HCT116 (cell line): ENCODE data around the gene SYCP3. TPM values are rescaled to one million over a fixed set of nuclear protein-coding genes. Genes with fewer than 3 reads are reported as not detected.

ENCODE experiments used
- ATAC-seq: fragments of 200-7000 bp; cut with Tn5 transposase; 2 replicates; pipeline ENCODE4 v1.9.1; 2020; ENCODE audit warnings: mild to moderate bottlenecking, moderate library complexity
- BruUV-seq: library from RNA; stranded (reverse); fragments of 400-500 nt; replicated peaks from 2 replicates; lab custom pipeline; 2021; lab: Mats Ljungman, UMichigan
- CTCF ChIA-PET: fragments of 300-600 bp; sonication (Branson Sonifier 250); formaldehyde crosslinking; loops from one replicate; lab custom pipeline; 2021; ENCODE audit warnings: antibody characterized with exemption; lab: Charles Lee
- POLR2A ChIA-PET: fragments of 300-600, 350-600 bp; sonication (Branson Sonifier 250); formaldehyde crosslinking; loops from one replicate; lab custom pipeline; 2021; ENCODE audit warnings: antibody characterized with exemption; lab: Charles Lee
- RAD21 ChIA-PET, 2 experiments: fragments of 300-600 bp; sonication (Branson Sonifier 250); formaldehyde crosslinking; loops; one replicate each; lab custom pipeline; 2023; ENCODE audit warnings: low total read pairs in 2 of 2; ENCODE audit not compliant: uncharacterized antibody in 2 of 2, unreplicated experiment in 2 of 2, low non-redundant PET in 1 of 2; lab: Charles Lee
- DNase-seq: peaks from one replicate; pipeline ENCODE4 v3.0.0-alpha.2; 2010; ENCODE audit warnings: low read depth, low spot score
- H2AFZ ChIP-seq: fragments of 200-600 bp; shearing (Covaris generic), sonication (generic); 2 replicates; pipeline ENCODE4 v1.6.1; 2017; ENCODE audit warnings: low read depth, mixed run types, mixed read lengths, antibody characterized with exemption, low read length; ENCODE audit not compliant: poor library complexity, severe bottlenecking
- H3K27ac ChIP-seq: 2 replicates; pipeline ENCODE4 v1.5.1; 2012; ENCODE audit warnings: low read depth, low read length
- H3K27me3 ChIP-seq: fragments of 200-600 bp; sonication (generic); 2 replicates; pipeline ENCODE4 v1.6.1; 2016; ENCODE audit warnings: mixed run types, low read length, mixed read lengths; ENCODE audit not compliant: insufficient read depth
- H3K36me3 ChIP-seq, 2 experiments: fragments of 200-500 bp in 1 of 2; fragments of 200-600 bp in 1 of 2; sonication (Bioruptor generic) in 1 of 2; sonication (generic) in 1 of 2; 2 replicates each; pipeline versions ENCODE4 v1.5.1 to v1.6.1; 2014 to 2016; ENCODE audit warnings: low read length in 2 of 2, inconsistent platforms in 1 of 2, mixed read lengths in 1 of 2, mixed run types in 1 of 2; ENCODE audit not compliant: insufficient read depth in 2 of 2, control insufficient read depth in 1 of 2
- H3K4me1 ChIP-seq, 2 experiments: fragments of 200-600 bp in 1 of 2; sonication (generic) in 1 of 2; 2 replicates each; pipeline versions ENCODE4 v1.5.1 to v1.6.1; 2012 to 2017; ENCODE audit warnings: low read length in 2 of 2, inconsistent platforms in 1 of 2, mild to moderate bottlenecking in 1 of 2, mixed read lengths in 1 of 2, mixed run types in 1 of 2, moderate library complexity in 1 of 2; ENCODE audit not compliant: insufficient read depth in 2 of 2, control insufficient read depth in 1 of 2
- H3K4me2 ChIP-seq: fragments of 200-600 bp; sonication (generic); 2 replicates; pipeline ENCODE4 v1.6.1; 2017; ENCODE audit warnings: mixed run types, low read length, mixed read lengths
- H3K4me3 ChIP-seq, 2 experiments: fragments of 200-600 bp in 1 of 2; sonication (generic) in 1 of 2; replicated peaks in 1 of 2; 2 replicates each; pipeline ENCODE4 v1.5.1; 2011 to 2016; ENCODE audit warnings: low read length in 2 of 2, control low read depth in 1 of 2, low read depth in 1 of 2, mild to moderate bottlenecking in 1 of 2, mixed read lengths in 1 of 2, mixed run types in 1 of 2
- H3K79me2 ChIP-seq: fragments of 200-600 bp; sonication (generic); 2 replicates; pipeline ENCODE4 v1.6.1; 2017; ENCODE audit warnings: mild to moderate bottlenecking, mixed run types, low read length, moderate library complexity, mixed read lengths; ENCODE audit not compliant: insufficient read depth
- H3K9ac ChIP-seq: fragments of 200-600 bp; sonication (generic); 2 replicates; pipeline ENCODE4 v1.6.1; 2016; ENCODE audit warnings: low read length, mixed read lengths
- H3K9me2 ChIP-seq: fragments of 200-600 bp; sonication (generic), shearing (Covaris generic); 2 replicates; pipeline ENCODE4 v1.6.1; 2017; ENCODE audit warnings: mixed run types, mild to moderate bottlenecking, moderate library complexity; ENCODE audit not compliant: insufficient read depth
- H3K9me3 ChIP-seq, 2 experiments: fragments of 200-500 bp in 1 of 2; fragments of 200-600 bp in 1 of 2; sonication (Bioruptor generic) in 1 of 2; sonication (generic) in 1 of 2; 2 replicates each; pipeline ENCODE4 v1.6.1; 2014 to 2017; ENCODE audit warnings: low read length in 2 of 2, mixed read lengths in 2 of 2, inconsistent platforms in 1 of 2, low read depth in 1 of 2, mild to moderate bottlenecking in 1 of 2, mixed run types in 1 of 2, moderate library complexity in 1 of 2; ENCODE audit not compliant: control insufficient read depth in 1 of 2, insufficient read depth in 1 of 2
- H4K20me1 ChIP-seq: fragments of 200-600 bp; sonication (generic), shearing (Covaris generic); 2 replicates; pipeline ENCODE4 v1.6.1; 2017; ENCODE audit warnings: mixed run types, mild to moderate bottlenecking, moderate library complexity; ENCODE audit not compliant: insufficient read depth
- CBX3 ChIP-seq: IDR thresholded peaks from 2 replicates; pipeline ENCODE4 v1.6.1; 2012; ENCODE audit warnings: low read depth
- CEBPB ChIP-seq: IDR thresholded peaks from 2 replicates; pipeline ENCODE4 v1.6.1; 2012; ENCODE audit warnings: low read depth
- CTCF ChIP-seq, 3 experiments: fragments of 200-600 bp in 1 of 3; sonication (generic) in 1 of 3; IDR thresholded peaks in 2 of 3; conservative IDR thresholded peaks in 1 of 3; 2 replicates each; pipeline ENCODE4 v1.5.1; 2012 to 2017; ENCODE audit warnings: low read depth in 2 of 3, low read length in 2 of 3, antibody characterized with exemption in 1 of 3, borderline replicate concordance in 1 of 3, control low read depth in 1 of 3, mild to moderate bottlenecking in 1 of 3, mixed read lengths in 1 of 3, mixed run types in 1 of 3, moderate library complexity in 1 of 3; ENCODE audit not compliant: insufficient read depth in 1 of 3
- EZH2 ChIP-seq: fragments of 200-600 bp; sonication (generic); IDR thresholded peaks from 2 replicates; pipeline ENCODE4 v1.6.1; 2017; ENCODE audit warnings: antibody characterized with exemption, mixed run types
- EZH2phosphoT487 ChIP-seq: fragments of 200-600 bp; IDR thresholded peaks from 2 replicates; pipeline ENCODE4 v1.6.1; 2018; ENCODE audit warnings: antibody characterized with exemption, borderline replicate concordance
- JUND ChIP-seq: IDR thresholded peaks from 2 replicates; pipeline ENCODE4 v1.6.1; 2012
- POLR2A ChIP-seq: IDR thresholded peaks from 2 replicates; pipeline ENCODE4 v1.7.0; 2011; ENCODE audit warnings: borderline replicate concordance; ENCODE audit not compliant: insufficient read depth, insufficient read length; ENCODE audit errors: extremely low read depth
- POLR2AphosphoS5 ChIP-seq: IDR thresholded peaks from 2 replicates; pipeline ENCODE4 v1.6.1; 2011; ENCODE audit warnings: mild to moderate bottlenecking, low read depth, low read length, moderate library complexity
- RAD21 ChIP-seq: IDR thresholded peaks from 2 replicates; pipeline ENCODE4 v1.6.1; 2012; ENCODE audit warnings: low read depth, mild to moderate bottlenecking
- SP1 ChIP-seq: IDR thresholded peaks from 2 replicates; pipeline ENCODE4 v1.6.1; 2012; ENCODE audit warnings: low read depth
- SRF ChIP-seq: IDR thresholded peaks from 2 replicates; pipeline ENCODE4 v1.6.1; 2012; ENCODE audit warnings: low read depth
- TCF7L2 ChIP-seq: IDR thresholded peaks from 2 replicates; pipeline ENCODE4 v1.7.0; 2011; ENCODE audit warnings: borderline replicate concordance, inconsistent platforms; ENCODE audit not compliant: insufficient read depth, insufficient read length; ENCODE audit errors: extremely low read depth
- YY1 ChIP-seq: IDR thresholded peaks from 2 replicates; pipeline ENCODE4 v1.6.1; 2011; ENCODE audit warnings: low read length, low read depth, moderate library complexity, mild to moderate bottlenecking; ENCODE audit not compliant: insufficient replicate concordance; ENCODE audit errors: extremely low read depth
- ZNF274 ChIP-seq: fragments of 200-500 bp; sonication (Bioruptor generic); IDR thresholded peaks from 2 replicates; pipeline ENCODE4 v1.6.1; 2014; ENCODE audit warnings: mild to moderate bottlenecking, low read depth, low read length, inconsistent platforms
- intact Hi-C: fragments of 100-400 bp; cut with micrococcal nuclease; formaldehyde crosslinking; loops from 2 replicates; pipeline ENCODE4 v1.10.0; 2022
- total RNA-seq: library from RNA; stranded (reverse); gene quantifications from one replicate; pipeline ENCODE4 v1.2.1, GENCODE V29; 2021; ENCODE audit not compliant: unreplicated experiment
- TF ChIP-seq, protein P1 (sequence below): IDR thresholded peaks from 2 replicates; pipeline ENCODE4 v1.6.1; 2012
- TF ChIP-seq, protein P2 (sequence below): IDR thresholded peaks from 2 replicates; pipeline ENCODE4 v1.6.1; 2012
- TF ChIP-seq, protein P3 (sequence below): IDR thresholded peaks from 2 replicates; pipeline ENCODE4 v1.6.1; 2012; ENCODE audit warnings: low read depth
- TF ChIP-seq, protein P4 (sequence below): IDR thresholded peaks from 2 replicates; pipeline ENCODE4 v1.6.1; 2011; ENCODE audit warnings: mild to moderate bottlenecking, low read length, moderate library complexity; ENCODE audit not compliant: insufficient replicate concordance; ENCODE audit errors: extremely low read depth

SYCP3 gene
- total RNA-seq, 1 experiment from 2014 or later, result not detected

- BruUV-seq, result no TSS peak
- no peaks in the 10 kb centered on the region for H3K9me3 ChIP-seq
- H3K27me3 ChIP-seq, result no peaks in the 10 kb centered on the region
- H2AFZ ChIP-seq, result no peak overlapping the region
- H3K36me3 ChIP-seq, result no peaks in the 10 kb centered on the region
- ChIA-PET POLR2A (no interaction called here), RAD21 (no interaction called here), CTCF (interaction anchor here (0.6 kb wide), 1 partner anchor 10 kb away, joined by 3 read pairs; no protein-coding TSS in a partner anchor)
- H3K79me2 ChIP-seq, result peaks cover 52% of the 10 kb centered on the region
- H3K9me2 ChIP-seq, result no peaks in the 10 kb centered on the region
- peak overlapping the region; percentile 81 for H3K27ac ChIP-seq
- intact Hi-C loops, result no loop called here
- H4K20me1 ChIP-seq, result no peaks in the 10 kb centered on the region
- H3K4me1 ChIP-seq, result peaks cover 8 to 15% of the 10 kb centered on the region in 2 experiments; a peak in 3 of 4 replicates
- DNase-seq, result no peak
- H3K9ac ChIP-seq, result peak overlapping the region; percentile 84
- H3K4me3 ChIP-seq, result peak overlapping the region; percentile 58 to 94
- peak overlapping the region; percentile 97 for H3K4me2 ChIP-seq
- peak; percentile 54 for ATAC-seq
- TF ChIP-seq JUND (no peak), TCF7L2 (no peak), CBX3 (no peak), EZH2 (no peak), YY1 (peak; percentile 4), ZNF274 (no peak), CTCF (IDR thresholded peaks at IDR 0.05 in 2 of 3, conservative IDR thresholded peaks at IDR 0.05 in 1 of 3; ENCODE audit: borderline replicate concordance in 1 of 3, insufficient read depth in 1 of 3, low read depth in 2 of 3, low read length in 2 of 3) (no peak), SP1 (no peak), SRF (no peak), CEBPB (no peak; the same call in 1 of the 2 replicates), POLR2AphosphoS5 (no peak), POLR2A (no peak), RAD21 (no peak), EZH2phosphoT487 (no peak)
- TF ChIP-seq, protein P1, sequence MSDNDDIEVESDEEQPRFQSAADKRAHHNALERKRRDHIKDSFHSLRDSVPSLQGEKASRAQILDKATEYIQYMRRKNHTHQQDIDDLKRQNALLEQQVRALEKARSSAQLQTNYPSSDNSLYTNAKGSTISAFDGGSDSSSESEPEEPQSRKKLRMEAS, result peak; percentile 21; the same call in 1 of the 2 replicates
- TF ChIP-seq, protein P2, sequence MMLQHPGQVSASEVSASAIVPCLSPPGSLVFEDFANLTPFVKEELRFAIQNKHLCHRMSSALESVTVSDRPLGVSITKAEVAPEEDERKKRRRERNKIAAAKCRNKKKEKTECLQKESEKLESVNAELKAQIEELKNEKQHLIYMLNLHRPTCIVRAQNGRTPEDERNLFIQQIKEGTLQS, result no peak
- TF ChIP-seq, protein P3, sequence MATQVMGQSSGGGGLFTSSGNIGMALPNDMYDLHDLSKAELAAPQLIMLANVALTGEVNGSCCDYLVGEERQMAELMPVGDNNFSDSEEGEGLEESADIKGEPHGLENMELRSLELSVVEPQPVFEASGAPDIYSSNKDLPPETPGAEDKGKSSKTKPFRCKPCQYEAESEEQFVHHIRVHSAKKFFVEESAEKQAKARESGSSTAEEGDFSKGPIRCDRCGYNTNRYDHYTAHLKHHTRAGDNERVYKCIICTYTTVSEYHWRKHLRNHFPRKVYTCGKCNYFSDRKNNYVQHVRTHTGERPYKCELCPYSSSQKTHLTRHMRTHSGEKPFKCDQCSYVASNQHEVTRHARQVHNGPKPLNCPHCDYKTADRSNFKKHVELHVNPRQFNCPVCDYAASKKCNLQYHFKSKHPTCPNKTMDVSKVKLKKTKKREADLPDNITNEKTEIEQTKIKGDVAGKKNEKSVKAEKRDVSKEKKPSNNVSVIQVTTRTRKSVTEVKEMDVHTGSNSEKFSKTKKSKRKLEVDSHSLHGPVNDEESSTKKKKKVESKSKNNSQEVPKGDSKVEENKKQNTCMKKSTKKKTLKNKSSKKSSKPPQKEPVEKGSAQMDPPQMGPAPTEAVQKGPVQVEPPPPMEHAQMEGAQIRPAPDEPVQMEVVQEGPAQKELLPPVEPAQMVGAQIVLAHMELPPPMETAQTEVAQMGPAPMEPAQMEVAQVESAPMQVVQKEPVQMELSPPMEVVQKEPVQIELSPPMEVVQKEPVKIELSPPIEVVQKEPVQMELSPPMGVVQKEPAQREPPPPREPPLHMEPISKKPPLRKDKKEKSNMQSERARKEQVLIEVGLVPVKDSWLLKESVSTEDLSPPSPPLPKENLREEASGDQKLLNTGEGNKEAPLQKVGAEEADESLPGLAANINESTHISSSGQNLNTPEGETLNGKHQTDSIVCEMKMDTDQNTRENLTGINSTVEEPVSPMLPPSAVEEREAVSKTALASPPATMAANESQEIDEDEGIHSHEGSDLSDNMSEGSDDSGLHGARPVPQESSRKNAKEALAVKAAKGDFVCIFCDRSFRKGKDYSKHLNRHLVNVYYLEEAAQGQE, result no peak
- TF ChIP-seq, protein P4, sequence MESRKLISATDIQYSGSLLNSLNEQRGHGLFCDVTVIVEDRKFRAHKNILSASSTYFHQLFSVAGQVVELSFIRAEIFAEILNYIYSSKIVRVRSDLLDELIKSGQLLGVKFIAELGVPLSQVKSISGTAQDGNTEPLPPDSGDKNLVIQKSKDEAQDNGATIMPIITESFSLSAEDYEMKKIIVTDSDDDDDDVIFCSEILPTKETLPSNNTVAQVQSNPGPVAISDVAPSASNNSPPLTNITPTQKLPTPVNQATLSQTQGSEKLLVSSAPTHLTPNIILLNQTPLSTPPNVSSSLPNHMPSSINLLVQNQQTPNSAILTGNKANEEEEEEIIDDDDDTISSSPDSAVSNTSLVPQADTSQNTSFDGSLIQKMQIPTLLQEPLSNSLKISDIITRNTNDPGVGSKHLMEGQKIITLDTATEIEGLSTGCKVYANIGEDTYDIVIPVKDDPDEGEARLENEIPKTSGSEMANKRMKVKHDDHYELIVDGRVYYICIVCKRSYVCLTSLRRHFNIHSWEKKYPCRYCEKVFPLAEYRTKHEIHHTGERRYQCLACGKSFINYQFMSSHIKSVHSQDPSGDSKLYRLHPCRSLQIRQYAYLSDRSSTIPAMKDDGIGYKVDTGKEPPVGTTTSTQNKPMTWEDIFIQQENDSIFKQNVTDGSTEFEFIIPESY, result no peak
Measured at GRCh38 chr12:101697930-101698799, 41.1 kb downstream of the SYCP3 start.
